K562 (cell line): ENCODE results near the gene NUP85. TPM values are rescaled to one million over a fixed set of nuclear protein-coding genes. Genes with fewer than 3 reads are reported as not detected.

ENCODE experiments used
- ATAC-seq: fragments of 200-7000 bp; cut with Tn5 transposase; 3 replicates; pipeline ENCODE4 v1.9.1; 2020; ENCODE audit warnings: moderate library complexity
- BruUV-seq: library from RNA; stranded (reverse); fragments of 400-500 nt; replicated peaks from 2 replicates; lab custom pipeline; 2021; lab: Mats Ljungman, UMichigan
- CTCF ChIA-PET: fragments of 300-600 bp; formaldehyde crosslinking; extraction: SDS; loops from one replicate; lab custom pipeline; 2021; ENCODE audit warnings: low intra/inter-chr PET ratio; lab: Yijun Ruan, JAX
- POLR2A ChIA-PET: fragments of 300-600, 350-650 bp; sonication (Branson Sonifier 250); formaldehyde crosslinking; extraction: SDS; loops from one replicate; lab custom pipeline; 2021; ENCODE audit warnings: antibody characterized with exemption, inconsistent platforms; lab: Yijun Ruan, JAX
- DNase-seq, 4 experiments: peaks; one replicate each; pipeline versions ENCODE4 v3.0.0 to v3.0.0-alpha.2; 2011 to 2018; ENCODE audit warnings: low spot score in 3 of 4, mixed read lengths in 3 of 4; ENCODE audit errors: extremely low read depth in 1 of 4
- FAIRE-seq: peaks from 2 replicates; lab custom pipeline; 2011; peaks lifted over from hg19 to GRCh38; lab: Jason Lieb, UNC
- H2AFZ ChIP-seq: 2 replicates; pipeline ENCODE4 v1.6.0; 2011; ENCODE audit warnings: low read depth, low read length, control low read depth, inconsistent platforms
- H3K27ac ChIP-seq: fragments of 200-600 bp; 3 replicates; pipeline ENCODE4 v1.8.0; 2011; ENCODE audit warnings: low read depth, mild to moderate bottlenecking, control low read depth, inconsistent platforms, low read length, moderate library complexity, mixed read lengths; ENCODE audit errors: extremely low read depth
- H3K27me3 ChIP-seq, 2 experiments: fragments of 300-600 bp in 1 of 2; 2 replicates in 1 of 2; 3 replicates in 1 of 2; pipeline versions ENCODE4 v1.6.0 to v1.8.0; 2011; ENCODE audit warnings: inconsistent platforms in 2 of 2, low read length in 2 of 2, mild to moderate bottlenecking in 1 of 2, mixed read lengths in 1 of 2, moderate library complexity in 1 of 2; ENCODE audit not compliant: control insufficient read depth in 2 of 2, insufficient read depth in 2 of 2
- H3K36me3 ChIP-seq: fragments of 300-600 bp; 3 replicates; pipeline ENCODE4 v1.8.0; 2011; ENCODE audit warnings: mild to moderate bottlenecking, low read length, inconsistent platforms; ENCODE audit not compliant: control insufficient read depth, insufficient read depth
- H3K4me1 ChIP-seq, 2 experiments: fragments of 200-600 bp in 1 of 2; replicated peaks in 1 of 2; 2 replicates in 1 of 2; 3 replicates in 1 of 2; pipeline versions ENCODE4 v1.5.1 to v1.8.0; 2011; ENCODE audit warnings: inconsistent platforms in 2 of 2, low read length in 2 of 2, mild to moderate bottlenecking in 1 of 2, mixed read lengths in 1 of 2, moderate library complexity in 1 of 2; ENCODE audit not compliant: control insufficient read depth in 2 of 2, insufficient read depth in 2 of 2
- H3K4me2 ChIP-seq: 2 replicates; pipeline ENCODE4 v1.6.1; 2011; ENCODE audit warnings: low read length, control low read depth, inconsistent platforms, mixed read lengths; ENCODE audit not compliant: insufficient read depth
- H3K4me3 ChIP-seq: fragments of 200-600 bp; sonication (generic), shearing (Covaris generic); 2 replicates; pipeline ENCODE4 v1.5.1; 2016; ENCODE audit warnings: control low read depth, inconsistent platforms
- H3K79me2 ChIP-seq: fragments of 200-600 bp; 3 replicates; pipeline ENCODE4 v1.8.0; 2011; ENCODE audit warnings: low read length, inconsistent platforms; ENCODE audit not compliant: control insufficient read depth, insufficient read depth
- H3K9ac ChIP-seq, 2 experiments: 2 replicates each; pipeline versions ENCODE4 v1.6.0 to v1.6.1; 2011; ENCODE audit warnings: low read depth in 2 of 2, low read length in 2 of 2, control low read depth in 1 of 2, inconsistent platforms in 1 of 2, mild to moderate bottlenecking in 1 of 2, mixed read lengths in 1 of 2; ENCODE audit not compliant: insufficient read depth in 1 of 2
- H3K9me1 ChIP-seq: one replicate; pipeline ENCODE4 v1.6.0; 2011; ENCODE audit warnings: inconsistent platforms, mild to moderate bottlenecking, low read length, moderate library complexity; ENCODE audit not compliant: control insufficient read depth, insufficient read depth
- H3K9me3 ChIP-seq: replicated peaks from 2 replicates; pipeline ENCODE4 v1.5.1; 2011; ENCODE audit warnings: low read depth, low read length, inconsistent platforms; ENCODE audit not compliant: control insufficient read depth, insufficient read depth
- H4K20me1 ChIP-seq: replicated peaks from 2 replicates; pipeline ENCODE4 v1.6.1; 2011; ENCODE audit warnings: low read length, inconsistent platforms, mixed read lengths; ENCODE audit not compliant: control insufficient read depth, insufficient read depth
- CHD4 ChIP-seq: fragments of 200-600 bp; sonication (generic); IDR thresholded peaks from 3 replicates; pipeline ENCODE4 v1.6.1; 2012; ENCODE audit warnings: low read depth, mild to moderate bottlenecking, mixed read lengths, low read length, inconsistent platforms; ENCODE audit not compliant: insufficient read depth, insufficient replicate concordance, poor library complexity, severe bottlenecking
- HDGF ChIP-seq: fragments of 450-650 bp; IDR thresholded peaks from 2 replicates; pipeline ENCODE4 v1.6.1; 2016
- MBD2 ChIP-seq: sonication (generic); IDR thresholded peaks from 2 replicates; pipeline ENCODE4 v1.6.1; 2016; ENCODE audit warnings: low read depth, borderline replicate concordance
- MYBL2 ChIP-seq, 2 experiments: fragments of 450-650 bp in 1 of 2; sonication (generic) in 1 of 2; formaldehyde crosslinking in 1 of 2; IDR thresholded peaks; 2 replicates each; pipeline versions ENCODE4 v1.6.1 to v1.8.1; 2017 to 2022; ENCODE audit warnings: borderline replicate concordance in 1 of 2, inconsistent platforms in 1 of 2, low read depth in 1 of 2, mild to moderate bottlenecking in 1 of 2, missing genetic modification reagents in 1 of 2, moderate library complexity in 1 of 2
- PHTF2 ChIP-seq: fragments of 250-450 bp; sonication (Bioruptor Pico); IDR thresholded peaks from 2 replicates; pipeline ENCODE4 v1.5.0; 2021; ENCODE audit warnings: mild to moderate bottlenecking
- RB1 ChIP-seq: fragments of 450-650 bp; IDR thresholded peaks from 2 replicates; pipeline ENCODE4 v1.6.1; 2017; ENCODE audit warnings: low read depth, mild to moderate bottlenecking
- TEAD1 ChIP-seq, 2 experiments: fragments of 450-650 bp in 1 of 2; sonication (generic) in 1 of 2; formaldehyde crosslinking; IDR thresholded peaks; 2 replicates each; pipeline versions ENCODE4 v1.4.0 to v1.8.0; 2020 to 2022; ENCODE audit warnings: mild to moderate bottlenecking in 2 of 2, missing genetic modification reagents in 1 of 2
- THRAP3 ChIP-seq: fragments of 450-650 bp; IDR thresholded peaks from 2 replicates; pipeline ENCODE4 v1.6.1; 2016; ENCODE audit warnings: mild to moderate bottlenecking, inconsistent platforms, borderline replicate concordance
- XRCC3 ChIP-seq: fragments of 450-650 bp; IDR thresholded peaks from 2 replicates; pipeline ENCODE4 v1.6.1; 2017; ENCODE audit warnings: mild to moderate bottlenecking, moderate library complexity
- ZFP1 ChIP-seq: fragments of 450-650 bp; formaldehyde crosslinking; IDR thresholded peaks from 2 replicates; pipeline ENCODE4 v1.4.0; 2020; ENCODE audit warnings: mild to moderate bottlenecking, mixed read lengths
- ZKSCAN1 ChIP-seq: fragments of 150-350 bp; IDR thresholded peaks from 2 replicates; pipeline ENCODE4 v1.6.1; 2016; ENCODE audit warnings: low read depth, low read length
- ZNF644 ChIP-seq: fragments of 200-800 bp; sonication (Bioruptor generic); IDR thresholded peaks from 2 replicates; pipeline ENCODE4 v1.6.1; 2016; ENCODE audit warnings: low read depth, missing genetic modification characterization, missing compliant biosample characterization
- WGBS: fragments of 100-300 bp; shearing (Covaris generic); methylation state at CpG from one replicate; pipeline ENCODE4 v1.1.6; 2016; ENCODE audit warnings: low coverage, mixed read lengths; ENCODE audit not compliant: insufficient coverage; ENCODE audit errors: missing lambda C conversion rate; 5-methylcytosine and 5-hydroxymethylcytosine counted together
- in situ Hi-C: fragments of 300-500 bp; cut with MboI; formaldehyde crosslinking; loops from 4 replicates; pipeline ENCODE4 v1.15.0; 2018; ENCODE audit warnings: inconsistent platforms, mixed read lengths
- intact Hi-C: fragments of 100-400 bp; cut with micrococcal nuclease; formaldehyde crosslinking; loops from 2 replicates; pipeline ENCODE4 v1.14.2; 2022
- polyA plus RNA-seq, 8 experiments: library from polyadenylated mRNA; depleted of rRNA in 4 of 8; stranded (reverse) in 5 of 8; unstranded in 3 of 8; fragments of >200 nt; fragmentation: Nextera tagmentation in 2 of 8; fragmentation: Illumina TruSeq in 1 of 8; extraction: Ambion mirVana in 2 of 8; extraction: Trizol in 1 of 8; gene quantifications; 2 replicates each; pipeline versions ENCODE4 v1.2.1 to v1.2.3, GENCODE V29; 2011 to 2014; ENCODE audit warnings: inconsistent platforms in 1 of 8, missing spikeins in 1 of 8
- total RNA-seq, 7 experiments: library from RNA; depleted of rRNA in 6 of 7; stranded (reverse); fragments of >200 nt in 6 of 7; fragmentation: Illumina TruSeq in 2 of 7; extraction: Trizol in 2 of 7; gene quantifications; 2 replicates each; pipeline versions ENCODE4 v1.2.1 to v1.2.3, GENCODE V29; 2011 to 2021; ENCODE audit warnings: low replicate concordance in 1 of 7
- TF ChIP-seq, protein P1 (sequence below): fragments of 250-450 bp; sonication (Bioruptor Pico); IDR thresholded peaks from 2 replicates; pipeline ENCODE4 v1.4.0; 2020; ENCODE audit warnings: mild to moderate bottlenecking, moderate library complexity, borderline replicate concordance
- TF ChIP-seq, protein P2 (sequence below): fragments of 450-650 bp; IDR thresholded peaks from 2 replicates; pipeline ENCODE4 v1.7.0; 2016; ENCODE audit warnings: borderline replicate concordance
- TF ChIP-seq, protein P3 (sequence below), 2 experiments: IDR thresholded peaks in 1 of 2; conservative IDR thresholded peaks in 1 of 2; 2 replicates each; pipeline ENCODE4 v1.6.1; 2016; ENCODE audit warnings: low read depth in 2 of 2, mild to moderate bottlenecking in 1 of 2, missing compliant biosample characterization in 1 of 2, missing genetic modification characterization in 1 of 2, moderate library complexity in 1 of 2

The NUP85 gene
- total and polyA plus RNA-seq, 9 of the 15 experiments (the other 6 are each of a cell fraction or from before 2014, with no cell fraction given): 50.2 to 177 (median 110) TPM

DNA sequence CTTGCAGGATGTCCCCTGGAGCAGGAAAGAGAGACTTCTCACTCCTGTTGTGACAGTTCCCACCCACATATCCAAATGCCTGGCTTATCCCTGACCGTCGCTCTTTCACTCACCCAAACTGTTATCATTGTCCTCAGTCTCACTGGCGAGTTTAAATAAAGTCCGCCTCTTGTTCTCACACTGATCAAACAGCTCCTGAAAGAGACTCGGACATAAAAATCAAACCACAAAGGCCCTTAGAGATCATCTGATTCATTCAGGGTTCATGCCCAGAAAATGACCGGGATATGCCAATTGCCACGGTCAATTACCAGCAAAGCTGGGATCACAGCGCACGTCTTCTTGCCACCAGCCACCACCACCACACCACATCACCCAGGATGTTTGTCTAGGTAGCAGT, 36.0 kb downstream of the NUP85 start:
- Histone ChIP-seq H4K20me1 (peaks cover 27% of the 10 kb centered on the region), H3K27me3 (no peaks in the 10 kb centered on the region), H3K36me3 (peaks cover 98% of the 10 kb centered on the region), H3K4me2 (no peak overlapping the region), H3K9me1 (no peaks in the 10 kb centered on the region), H3K9me3 (no peaks in the 10 kb centered on the region), H3K27ac (no peak overlapping the region), H2AFZ (no peak overlapping the region), H3K79me2 (peaks cover 1% of the 10 kb centered on the region; the same call in 1 of the 3 replicates), H3K9ac (no peak overlapping the region), H3K4me1 (peaks cover 19 to 46% of the 10 kb centered on the region in 2 experiments), H3K4me3 (no peak overlapping the region)
- intact Hi-C loops: loop anchor here (2.0 kb wide), 1 partner anchor 19 kb away; the partner anchor contains the start of genes GGA3 and MRPS7
- ATAC-seq (no peak), FAIRE-seq (no peak), DNase-seq (no peak)
- WGBS: 90% methylated on average over 9 of the region's 9 CpGs
- no TSS peak for BruUV-seq
- ChIA-PET POLR2A (interaction anchor here (0.6 to 4.0 kb wide), 12 partner anchors 9 to 401 kb away, joined by 3 to 38 read pairs (median 4); partner anchors contain the start of genes GGA3, MRPS7, NUP85 and SLC25A19), CTCF (interaction anchor here (1.3 to 3.1 kb wide), 3 partner anchors 20 to 171 kb away, joined by 4 to 20 read pairs (median 13); partner anchors contain the start of genes GGA3, MIF4GD and MRPS7)
- in situ Hi-C loops: no loop called here
- TF ChIP-seq, protein P1, sequence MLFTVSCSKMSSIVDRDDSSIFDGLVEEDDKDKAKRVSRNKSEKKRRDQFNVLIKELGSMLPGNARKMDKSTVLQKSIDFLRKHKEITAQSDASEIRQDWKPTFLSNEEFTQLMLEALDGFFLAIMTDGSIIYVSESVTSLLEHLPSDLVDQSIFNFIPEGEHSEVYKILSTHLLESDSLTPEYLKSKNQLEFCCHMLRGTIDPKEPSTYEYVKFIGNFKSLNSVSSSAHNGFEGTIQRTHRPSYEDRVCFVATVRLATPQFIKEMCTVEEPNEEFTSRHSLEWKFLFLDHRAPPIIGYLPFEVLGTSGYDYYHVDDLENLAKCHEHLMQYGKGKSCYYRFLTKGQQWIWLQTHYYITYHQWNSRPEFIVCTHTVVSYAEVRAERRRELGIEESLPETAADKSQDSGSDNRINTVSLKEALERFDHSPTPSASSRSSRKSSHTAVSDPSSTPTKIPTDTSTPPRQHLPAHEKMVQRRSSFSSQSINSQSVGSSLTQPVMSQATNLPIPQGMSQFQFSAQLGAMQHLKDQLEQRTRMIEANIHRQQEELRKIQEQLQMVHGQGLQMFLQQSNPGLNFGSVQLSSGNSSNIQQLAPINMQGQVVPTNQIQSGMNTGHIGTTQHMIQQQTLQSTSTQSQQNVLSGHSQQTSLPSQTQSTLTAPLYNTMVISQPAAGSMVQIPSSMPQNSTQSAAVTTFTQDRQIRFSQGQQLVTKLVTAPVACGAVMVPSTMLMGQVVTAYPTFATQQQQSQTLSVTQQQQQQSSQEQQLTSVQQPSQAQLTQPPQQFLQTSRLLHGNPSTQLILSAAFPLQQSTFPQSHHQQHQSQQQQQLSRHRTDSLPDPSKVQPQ (CRISPR knock-in tag): no peak
- TF ChIP-seq XRCC3 (no peak), HDGF (no peak), MBD2 (no peak), ZNF644 (tag) (no peak), ZKSCAN1 (no peak), TEAD1 (CRISPR knock-in tag; IDR thresholded peaks at IDR 0.05) (no peak), PHTF2 (no peak), ZFP1 (CRISPR knock-in tag) (no peak), RB1 (no peak), THRAP3 (no peak), CHD4 (no peak), MYBL2 (IDR thresholded peaks at IDR 0.05; ENCODE audit: low read depth) (no peak), MYBL2 (CRISPR knock-in tag; IDR thresholded peaks at IDR 0.05; ENCODE audit: borderline replicate concordance) (no peak)
- TF ChIP-seq, protein P2, sequence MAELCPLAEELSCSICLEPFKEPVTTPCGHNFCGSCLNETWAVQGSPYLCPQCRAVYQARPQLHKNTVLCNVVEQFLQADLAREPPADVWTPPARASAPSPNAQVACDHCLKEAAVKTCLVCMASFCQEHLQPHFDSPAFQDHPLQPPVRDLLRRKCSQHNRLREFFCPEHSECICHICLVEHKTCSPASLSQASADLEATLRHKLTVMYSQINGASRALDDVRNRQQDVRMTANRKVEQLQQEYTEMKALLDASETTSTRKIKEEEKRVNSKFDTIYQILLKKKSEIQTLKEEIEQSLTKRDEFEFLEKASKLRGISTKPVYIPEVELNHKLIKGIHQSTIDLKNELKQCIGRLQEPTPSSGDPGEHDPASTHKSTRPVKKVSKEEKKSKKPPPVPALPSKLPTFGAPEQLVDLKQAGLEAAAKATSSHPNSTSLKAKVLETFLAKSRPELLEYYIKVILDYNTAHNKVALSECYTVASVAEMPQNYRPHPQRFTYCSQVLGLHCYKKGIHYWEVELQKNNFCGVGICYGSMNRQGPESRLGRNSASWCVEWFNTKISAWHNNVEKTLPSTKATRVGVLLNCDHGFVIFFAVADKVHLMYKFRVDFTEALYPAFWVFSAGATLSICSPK: no peak
- TF ChIP-seq, protein P3, sequence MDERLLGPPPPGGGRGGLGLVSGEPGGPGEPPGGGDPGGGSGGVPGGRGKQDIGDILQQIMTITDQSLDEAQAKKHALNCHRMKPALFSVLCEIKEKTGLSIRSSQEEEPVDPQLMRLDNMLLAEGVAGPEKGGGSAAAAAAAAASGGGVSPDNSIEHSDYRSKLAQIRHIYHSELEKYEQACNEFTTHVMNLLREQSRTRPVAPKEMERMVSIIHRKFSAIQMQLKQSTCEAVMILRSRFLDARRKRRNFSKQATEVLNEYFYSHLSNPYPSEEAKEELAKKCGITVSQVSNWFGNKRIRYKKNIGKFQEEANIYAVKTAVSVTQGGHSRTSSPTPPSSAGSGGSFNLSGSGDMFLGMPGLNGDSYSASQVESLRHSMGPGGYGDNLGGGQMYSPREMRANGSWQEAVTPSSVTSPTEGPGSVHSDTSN (CRISPR knock-in tag; IDR thresholded peaks at IDR 0.05; ENCODE audit: low read depth): no peak
- TF ChIP-seq, protein P3 (tag; conservative IDR thresholded peaks at IDR 0.05; ENCODE audit: low read depth): no peak
